ENCODE data around the gene HACD1. TPM values are rescaled to one million over a fixed set of nuclear protein-coding genes. Genes with fewer than 3 reads are reported as not detected.

HACD1 gene, protein sequence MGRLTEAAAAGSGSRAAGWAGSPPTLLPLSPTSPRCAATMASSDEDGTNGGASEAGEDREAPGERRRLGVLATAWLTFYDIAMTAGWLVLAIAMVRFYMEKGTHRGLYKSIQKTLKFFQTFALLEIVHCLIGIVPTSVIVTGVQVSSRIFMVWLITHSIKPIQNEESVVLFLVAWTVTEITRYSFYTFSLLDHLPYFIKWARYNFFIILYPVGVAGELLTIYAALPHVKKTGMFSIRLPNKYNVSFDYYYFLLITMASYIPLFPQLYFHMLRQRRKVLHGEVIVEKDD
- total RNA-seq (2014; rRNA removed; shearing (Covaris generic)): 25.0 and 41.9 TPM in 2 replicates

DNA sequence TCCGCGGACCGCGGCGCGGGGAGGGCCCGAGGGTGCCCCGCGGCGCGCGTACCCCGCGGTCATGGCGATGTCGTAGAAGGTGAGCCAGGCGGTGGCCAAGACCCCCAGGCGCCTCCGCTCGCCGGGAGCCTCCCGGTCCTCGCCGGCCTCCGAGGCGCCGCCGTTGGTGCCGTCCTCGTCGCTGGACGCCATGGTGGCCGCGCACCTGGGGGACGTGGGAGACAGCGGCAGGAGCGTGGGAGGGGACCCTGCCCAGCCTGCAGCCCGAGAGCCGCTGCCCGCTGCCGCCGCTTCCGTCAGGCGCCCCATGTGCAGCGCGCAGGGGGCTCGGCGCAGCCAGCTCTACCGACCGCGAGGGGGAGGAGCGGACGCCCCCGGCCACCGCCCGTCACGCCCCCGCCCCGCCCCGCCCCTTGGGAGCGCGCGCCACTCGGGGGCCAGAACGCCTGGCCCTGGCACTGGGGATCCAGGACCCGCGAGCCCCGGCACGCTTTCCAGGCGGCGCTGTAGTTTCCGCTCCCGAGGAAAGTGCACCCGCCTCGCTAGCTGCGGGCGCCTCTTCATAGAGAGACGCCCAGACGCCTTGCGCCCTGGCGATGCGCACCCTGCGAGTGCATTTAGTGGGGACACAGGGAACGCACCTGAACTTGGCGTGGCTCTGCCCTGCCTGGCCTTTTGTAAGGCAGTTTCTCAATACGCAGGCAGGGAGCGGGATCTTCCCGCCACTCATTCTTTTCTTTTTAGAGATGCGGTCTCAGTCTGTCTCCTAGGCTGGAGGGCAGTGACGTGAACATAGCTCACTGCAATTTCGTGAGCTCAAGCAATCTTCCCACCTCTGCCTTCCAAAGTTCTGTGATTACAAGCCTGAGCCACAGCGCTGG lies at the start of gene HACD1:
Gene HACD1 (minus strand): TSS at position 344 of the 881 bp plus-strand sequence. CDS start 35 bp downstream, at position 309.
- peak; percentile 79 for DNase-seq (ENCODE audit: low read depth)

GRCh38 chr10:17665747-17666146 lies 48.6 kb upstream of the HACD1 start:
- peak; percentile 63 for DNase-seq (ENCODE audit: low read depth)

- no peak for DNase-seq (ENCODE audit: low read depth)
These were observed 46.3 kb upstream of the HACD1 start for GRCh38 chr10:17663450-17663849.

DNA sequence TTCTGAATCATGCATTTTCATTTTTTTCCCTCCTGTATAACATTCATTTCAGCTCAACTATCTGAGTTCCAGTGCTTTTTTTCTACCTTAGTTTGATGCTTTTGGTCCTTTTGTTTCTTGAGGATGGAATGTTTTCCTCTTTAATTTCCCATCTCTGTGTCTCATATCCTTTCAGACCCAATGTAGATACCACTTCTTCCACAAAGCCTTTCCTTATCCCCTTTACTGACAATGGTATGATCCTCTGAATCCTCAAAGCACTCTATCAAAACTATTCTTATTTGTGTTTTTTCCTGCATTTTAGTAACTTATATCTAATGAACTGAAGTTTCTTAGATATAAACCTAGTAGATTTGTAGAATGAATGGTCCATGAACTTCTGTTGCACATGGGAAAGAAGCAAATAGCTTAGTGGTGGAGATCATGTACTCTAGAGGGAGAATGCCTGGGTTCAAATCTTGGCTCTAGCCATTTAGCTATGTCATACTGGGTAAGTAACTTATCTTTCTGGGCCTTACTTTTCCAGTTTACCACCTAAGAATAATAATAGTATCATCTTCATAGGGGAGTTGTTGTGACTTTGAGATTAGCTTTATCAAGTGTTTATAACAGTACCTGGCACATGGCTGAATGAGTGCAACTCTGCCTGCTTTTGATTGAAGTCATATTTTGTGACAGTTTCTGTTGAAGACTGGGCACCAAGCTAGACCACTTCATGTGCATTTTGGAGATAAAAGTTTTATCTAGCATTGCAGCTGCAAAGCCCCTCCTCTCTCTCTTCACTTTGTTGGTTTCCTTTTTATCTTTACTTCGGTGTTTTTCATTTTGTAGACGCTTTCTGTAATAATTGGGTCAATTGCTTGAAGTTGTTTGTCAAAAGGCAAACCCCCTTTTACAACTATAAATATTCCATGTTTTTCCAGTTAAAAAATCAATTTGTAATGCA lies 45.3 kb upstream of the HACD1 start:
- no peak for DNase-seq (ENCODE audit: low read depth)

DNA sequence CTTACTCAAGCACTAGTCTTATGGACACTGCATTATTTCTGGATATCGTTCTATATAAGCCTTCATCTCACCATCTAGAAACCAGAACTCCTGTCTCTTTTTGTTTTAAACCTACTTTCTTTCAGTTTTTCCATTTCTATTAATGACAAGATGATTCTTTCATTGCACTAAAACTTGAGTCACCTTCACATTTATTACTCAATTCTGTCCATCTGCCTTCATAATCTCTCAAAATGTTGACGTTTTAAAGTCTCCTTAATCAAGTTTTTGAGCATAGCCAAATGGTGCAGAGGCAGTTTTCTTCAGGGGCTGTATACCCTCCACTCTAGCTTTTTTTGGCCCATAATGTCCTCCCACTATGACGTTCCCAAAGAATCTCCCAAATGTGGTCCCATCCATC lies 44.3 kb upstream of the HACD1 start:
- no peak for DNase-seq (ENCODE audit: low read depth)

DNA sequence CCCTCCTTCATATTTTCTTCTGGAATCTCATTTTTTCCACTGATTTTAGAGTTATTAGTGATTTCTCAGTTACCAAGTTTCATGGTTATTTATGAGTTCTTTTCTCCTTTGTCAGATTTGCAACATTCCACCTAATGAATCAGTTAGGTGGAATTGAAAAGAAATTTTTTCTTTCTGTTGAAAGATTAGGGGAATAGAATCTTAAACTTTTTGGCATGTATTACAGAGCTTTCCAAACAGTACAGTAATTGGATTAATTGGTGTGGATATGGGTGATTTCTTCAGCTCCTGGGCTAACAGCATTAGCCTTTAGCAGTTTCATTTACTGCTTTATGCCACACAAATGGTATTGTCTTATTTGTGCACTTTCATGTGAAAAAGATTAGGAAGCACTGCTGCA lies 43.7 kb upstream of the HACD1 start:
- no peak for DNase-seq (ENCODE audit: low read depth)

DNA sequence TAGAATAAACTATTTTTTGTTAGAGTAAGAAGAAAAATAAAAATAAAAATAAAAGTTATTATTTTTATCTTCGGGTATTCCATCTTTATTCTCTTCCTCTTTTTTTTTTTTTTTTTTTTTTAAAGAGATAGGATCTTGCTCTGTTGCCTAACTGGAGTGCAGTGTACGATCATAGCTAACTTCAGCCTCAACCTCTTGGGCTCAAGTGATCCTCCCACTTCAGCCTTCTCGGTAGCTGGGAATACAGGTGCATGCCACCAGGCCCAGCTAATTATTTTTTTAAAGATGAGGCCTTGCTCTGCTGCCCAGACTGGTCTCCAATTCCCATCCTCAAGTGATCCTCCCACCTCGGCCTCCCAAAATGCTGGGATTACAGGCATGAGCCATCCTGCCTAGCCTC lies 42.2 kb upstream of the HACD1 start:
- no peak for DNase-seq (ENCODE audit: low read depth)

GRCh38 chr10:17657103-17657500 lies 39.9 kb upstream of the HACD1 start:
- DNase-seq (ENCODE audit: low read depth): no peak

DNA sequence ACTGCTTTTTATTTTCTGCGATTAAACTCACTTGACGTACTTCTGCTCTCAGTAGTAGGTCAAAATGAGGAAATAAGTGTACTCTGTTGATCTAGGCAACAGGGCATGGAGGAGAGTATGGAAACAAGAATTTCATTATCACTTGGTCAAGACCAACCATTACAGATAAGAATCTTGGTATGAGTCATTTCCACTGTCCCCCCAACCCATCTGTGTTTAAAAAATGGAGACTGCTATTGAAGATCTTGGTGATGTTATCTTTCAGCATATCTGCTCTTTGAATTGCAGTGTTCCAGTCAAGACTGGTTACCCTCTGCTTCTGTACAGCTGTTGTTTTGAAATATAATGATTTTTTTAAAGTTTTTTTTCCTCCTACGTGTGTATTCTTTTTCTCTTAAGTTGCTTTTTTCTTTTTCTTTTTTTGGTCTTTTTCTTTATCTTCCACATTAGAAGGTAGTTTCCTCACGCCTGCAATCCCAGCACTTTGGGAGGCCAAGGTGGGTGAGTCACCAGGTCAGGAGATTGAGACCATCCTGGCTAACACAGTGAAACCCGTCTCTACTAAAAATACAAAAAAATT lies 38.5 kb upstream of the HACD1 start:
- peak; percentile 9 for DNase-seq (ENCODE audit: low read depth)

- DNase-seq (ENCODE audit: low read depth): no peak
These were observed 37.8 kb upstream of the HACD1 start for GRCh38 chr10:17655009-17655408.

DNA sequence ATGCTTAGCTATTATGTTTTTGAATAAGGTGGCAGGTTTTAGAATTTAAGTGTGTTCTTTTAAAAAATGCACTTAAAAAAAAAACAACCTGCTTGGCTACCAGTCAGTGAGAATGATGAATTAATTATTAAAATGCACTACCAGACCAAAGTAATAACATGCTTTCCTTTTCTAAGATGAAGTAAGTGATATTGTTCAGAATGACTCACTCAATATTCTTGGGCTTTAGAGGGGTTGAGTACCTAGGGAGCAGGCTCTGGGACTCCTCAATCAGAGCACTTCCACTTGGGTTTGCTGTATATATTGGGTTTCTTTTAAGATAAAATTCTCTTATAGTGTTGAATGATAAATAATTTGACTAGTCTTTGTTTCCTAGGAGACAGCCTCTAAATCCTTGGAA lies 35.4 kb upstream of the HACD1 start:
- no peak for DNase-seq (ENCODE audit: low read depth)

DNA sequence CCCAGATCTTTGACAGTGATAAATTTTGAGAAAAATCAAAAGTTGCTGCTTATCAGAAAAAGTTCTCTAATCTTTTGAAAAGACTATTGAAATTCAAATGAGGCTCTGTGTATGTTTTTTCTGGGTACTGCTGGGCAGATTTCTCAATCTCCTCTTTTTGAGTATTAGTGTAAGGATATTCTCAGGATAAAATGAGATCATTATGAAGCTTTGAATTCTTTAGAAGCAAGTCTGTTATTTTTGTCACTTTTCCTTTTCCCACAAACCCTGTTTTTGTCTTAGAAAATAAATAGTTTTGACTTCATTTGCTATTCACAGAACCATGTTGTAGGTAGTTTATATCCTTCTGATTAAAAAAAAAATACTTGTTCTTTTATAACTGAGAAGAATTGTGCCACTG lies 34.7 kb upstream of the HACD1 start:
- no peak for DNase-seq (ENCODE audit: low read depth)

- DNase-seq (ENCODE audit: low read depth): no peak
These were observed 33.2 kb upstream of the HACD1 start for GRCh38 chr10:17650416-17650815.

DNA sequence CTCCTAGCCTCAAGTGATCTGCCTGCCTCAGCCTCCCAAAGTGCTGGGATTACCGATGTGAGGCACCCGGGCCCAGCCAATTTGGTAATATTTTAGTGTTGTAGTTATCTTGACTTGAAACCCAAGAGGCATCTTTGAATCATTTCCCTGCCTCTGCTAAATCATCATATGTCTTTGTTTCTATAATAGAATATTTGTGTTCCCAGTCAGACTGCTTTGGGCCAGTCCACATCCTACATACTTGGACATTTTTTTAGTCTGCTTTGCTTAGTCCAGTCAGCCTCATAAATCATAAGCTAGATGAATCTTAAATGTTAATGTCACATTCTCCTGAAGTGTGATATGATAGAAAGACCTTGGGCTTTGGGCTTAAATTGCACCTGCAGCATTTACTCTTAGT lies 32.7 kb upstream of the HACD1 start:
- no peak for DNase-seq (ENCODE audit: low read depth)

DNA sequence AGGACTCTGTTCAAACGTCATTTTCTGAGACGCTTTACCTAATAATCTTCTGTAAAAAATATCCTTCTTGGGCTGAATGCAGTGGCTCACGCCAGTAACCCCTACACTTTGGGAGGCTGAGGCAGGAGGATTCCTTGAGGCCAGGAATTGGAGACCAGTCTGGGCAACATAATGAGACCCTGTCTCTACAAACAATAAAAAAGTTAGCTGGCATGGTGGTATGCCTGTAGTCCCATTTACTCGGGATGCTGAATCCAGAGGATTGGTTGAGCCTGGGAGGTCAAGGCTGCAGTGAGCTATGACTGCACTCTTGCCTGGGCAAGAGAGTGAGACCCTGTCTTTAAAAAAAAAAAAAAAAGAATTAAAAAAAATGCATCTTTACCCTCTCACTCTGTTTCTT lies 31.9 kb upstream of the HACD1 start:
- DNase-seq (ENCODE audit: low read depth): no peak

DNA sequence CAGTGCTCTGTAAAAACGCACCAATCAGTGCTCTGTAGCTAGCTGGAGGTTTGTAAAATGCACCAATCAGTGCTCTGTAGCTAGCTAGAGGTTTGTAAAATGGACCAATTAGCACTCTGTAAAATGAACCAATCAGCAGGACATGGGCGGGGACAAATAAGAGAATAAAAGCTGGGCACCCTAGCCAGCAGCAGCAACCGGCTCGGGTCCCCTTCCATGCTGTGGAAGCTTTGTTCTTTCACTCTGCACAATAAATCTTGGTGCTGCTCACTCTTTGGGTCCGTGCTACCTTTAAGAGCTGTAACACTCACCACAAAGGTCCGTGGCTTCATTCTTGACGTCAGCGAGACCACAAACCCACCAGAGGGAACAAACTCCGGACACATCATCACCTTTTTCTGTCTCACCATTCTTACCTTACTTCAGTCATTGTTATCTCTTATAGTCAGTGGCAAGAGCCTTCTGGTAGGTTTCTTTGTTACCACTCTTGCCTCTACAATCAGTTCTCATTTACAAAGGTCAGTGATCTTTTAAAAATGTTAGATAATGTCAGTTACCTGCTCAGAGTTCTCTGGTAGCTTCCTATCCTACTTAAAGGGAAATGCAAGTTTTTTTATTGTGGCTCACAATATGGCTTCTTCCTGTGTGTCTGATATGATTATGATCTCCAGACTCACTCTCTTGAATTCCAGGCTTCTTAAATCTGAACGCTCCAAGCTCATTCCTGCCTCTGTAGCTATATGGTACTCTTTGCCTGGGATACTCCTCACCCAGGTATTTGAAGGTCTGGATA lies 31.3 kb upstream of the HACD1 start:
- no peak for DNase-seq (ENCODE audit: low read depth)

- DNase-seq (ENCODE audit: low read depth): no peak
These were observed 30.2 kb upstream of the HACD1 start for GRCh38 chr10:17647326-17647725.

DNA sequence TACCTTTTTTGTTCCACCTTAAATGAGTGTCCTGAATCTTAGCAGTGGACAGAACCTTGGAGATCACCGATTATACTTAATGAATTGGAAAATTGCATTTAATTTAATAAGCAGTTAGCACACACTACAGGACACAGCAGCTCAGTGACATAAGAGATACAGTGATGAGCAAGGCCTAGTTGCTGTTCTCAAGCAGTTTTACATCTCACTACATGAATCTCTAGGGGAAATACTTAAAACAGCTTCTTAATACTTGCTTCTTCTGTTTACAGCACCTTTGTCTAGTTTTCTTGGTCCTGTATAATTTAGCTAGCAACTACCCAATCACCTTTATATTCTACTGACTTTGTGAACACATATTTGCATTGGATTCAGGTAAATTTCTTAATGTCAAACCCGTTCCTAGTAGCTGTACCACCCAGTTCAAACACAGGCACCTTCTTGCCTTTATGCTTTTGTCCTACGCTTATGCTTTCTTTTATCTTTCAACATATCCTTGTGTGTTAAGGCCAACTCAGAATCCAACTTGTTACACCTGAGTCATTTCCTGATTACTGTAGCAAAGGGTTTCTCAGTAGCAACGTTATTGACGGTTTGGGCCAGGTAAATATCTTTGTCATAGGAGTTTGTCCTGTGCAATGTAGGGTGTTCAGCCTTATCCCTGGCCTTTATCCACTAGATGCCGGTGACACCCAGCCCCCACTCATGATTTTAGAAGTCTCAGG lies 28.6 kb upstream of the HACD1 start:
- DNase-seq (ENCODE audit: low read depth): no peak

DNA sequence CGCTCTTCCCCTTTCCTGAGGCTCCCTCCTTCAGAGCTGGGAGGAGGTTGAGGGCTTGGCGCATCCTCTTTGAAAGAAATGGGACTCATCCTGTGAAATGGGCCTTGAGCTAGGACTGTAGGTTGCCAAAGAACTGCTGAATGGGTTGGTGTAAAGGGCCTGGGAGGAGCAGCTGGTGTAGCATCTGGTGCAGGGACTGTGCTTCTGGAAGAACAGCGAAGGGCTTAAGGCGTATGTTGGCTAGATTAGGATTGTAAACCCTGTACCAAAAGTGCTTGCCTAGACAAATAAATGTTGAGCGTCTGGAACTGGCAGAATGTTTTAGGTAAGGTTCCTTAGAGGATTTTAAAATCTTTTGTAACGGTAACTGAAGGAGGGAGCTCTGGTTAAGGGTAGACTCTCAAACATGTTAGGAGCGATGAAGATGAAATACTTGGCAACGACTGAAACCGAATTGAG lies 27.3 kb upstream of the HACD1 start:
- peak; percentile 21 for DNase-seq (ENCODE audit: low read depth)

All from Daoy (cell line).